Endothelial cell of umbilical vein (primary cell): Measurements from ENCODE around the gene ENOX2. TPM values are rescaled to one million over a fixed set of nuclear protein-coding genes. Genes with fewer than 3 reads are reported as not detected.

Source experiments
- BruUV-seq: library from RNA; stranded (reverse); fragments of 400-500 nt; replicated peaks from 2 replicates; lab custom pipeline; 2021; lab: Mats Ljungman, UMichigan
- CTCF ChIA-PET: fragments of 300-600, 350-600 bp; sonication (Branson Sonifier 250); formaldehyde crosslinking; loops from one replicate; lab custom pipeline; 2021; ENCODE audit warnings: antibody characterized with exemption, inconsistent platforms; lab: Charles Lee
- POLR2A ChIA-PET: fragments of 300-600, 350-600 bp; sonication (Branson Sonifier 250); formaldehyde crosslinking; loops from one replicate; lab custom pipeline; 2021; ENCODE audit warnings: antibody characterized with exemption, inconsistent platforms; lab: Charles Lee
- DNase-seq: peaks from one replicate; pipeline ENCODE4 v3.0.0-alpha.2; 2011; ENCODE audit warnings: low read depth, low spot score
- FAIRE-seq: peaks from 2 replicates; lab custom pipeline; 2011; peaks lifted over from hg19 to GRCh38; lab: Jason Lieb, UNC
- H2AFZ ChIP-seq: 2 replicates; pipeline ENCODE4 v1.6.0; 2012; ENCODE audit warnings: low read depth, low read length, control low read depth, inconsistent platforms
- H3K27ac ChIP-seq: 2 replicates; pipeline ENCODE4 v1.5.1; 2011; ENCODE audit warnings: low read depth, mild to moderate bottlenecking, control low read depth, low read length, moderate library complexity; ENCODE audit not compliant: insufficient read depth
- H3K27me3 ChIP-seq, 2 experiments: 2 replicates each; pipeline versions ENCODE4 v1.6.0 to v1.6.1; 2011; ENCODE audit warnings: low read length in 2 of 2, mixed read lengths in 1 of 2; ENCODE audit not compliant: control insufficient read depth in 2 of 2, insufficient read depth in 2 of 2
- H3K36me3 ChIP-seq, 2 experiments: 2 replicates in 1 of 2; 3 replicates in 1 of 2; pipeline ENCODE4 v1.5.1; 2011; ENCODE audit warnings: low read length in 2 of 2, mild to moderate bottlenecking in 1 of 2, moderate library complexity in 1 of 2; ENCODE audit not compliant: control insufficient read depth in 2 of 2, insufficient read depth in 2 of 2; ENCODE audit errors: extremely low read depth in 1 of 2
- H3K4me1 ChIP-seq: 3 replicates; pipeline ENCODE4 v1.5.1; 2011; ENCODE audit warnings: mild to moderate bottlenecking, low read length; ENCODE audit not compliant: control insufficient read depth, insufficient read depth; ENCODE audit errors: extremely low read depth
- H3K4me2 ChIP-seq: 2 replicates; pipeline ENCODE4 v1.6.1; 2011; ENCODE audit warnings: low read length, control low read depth, mixed read lengths; ENCODE audit not compliant: insufficient read depth
- H3K4me3 ChIP-seq, 3 experiments: fragments of 200-600 bp in 1 of 3; sonication (generic), shearing (Covaris generic) in 1 of 3; replicated peaks in 1 of 3; 2 replicates each; pipeline ENCODE4 v1.5.1; 2011 to 2016; ENCODE audit warnings: control low read depth in 3 of 3, low read length in 3 of 3, mild to moderate bottlenecking in 2 of 3, inconsistent platforms in 1 of 3, low read depth in 1 of 3, moderate library complexity in 1 of 3; ENCODE audit not compliant: insufficient read depth in 1 of 3
- H3K79me2 ChIP-seq: 2 replicates; pipeline ENCODE4 v1.6.0; 2012; ENCODE audit warnings: low read length, inconsistent platforms; ENCODE audit not compliant: control insufficient read depth, insufficient read depth
- H3K9ac ChIP-seq: replicated peaks from 2 replicates; pipeline ENCODE3; 2011; ENCODE audit warnings: low read length, control low read depth; ENCODE audit not compliant: insufficient read depth; ENCODE audit errors: extremely low read depth
- H3K9me1 ChIP-seq: replicated peaks from 3 replicates; pipeline ENCODE4 v1.6.0; 2011; ENCODE audit warnings: mild to moderate bottlenecking, low read length; ENCODE audit not compliant: control insufficient read depth, insufficient read depth; ENCODE audit errors: extremely low read depth
- H3K9me3 ChIP-seq: replicated peaks from 2 replicates; pipeline ENCODE4 v1.5.1; 2012; ENCODE audit warnings: low read length, inconsistent platforms; ENCODE audit not compliant: control insufficient read depth, insufficient read depth
- H4K20me1 ChIP-seq: replicated peaks from 2 replicates; pipeline ENCODE3; 2011; ENCODE audit warnings: mild to moderate bottlenecking, low read length; ENCODE audit not compliant: control insufficient read depth, insufficient read depth; ENCODE audit errors: extremely low read depth
- EZH2 ChIP-seq: IDR thresholded peaks from 2 replicates; pipeline ENCODE4 v1.6.1; 2012; ENCODE audit warnings: borderline replicate concordance, low read depth, mild to moderate bottlenecking, moderate library complexity, low read length, inconsistent platforms; ENCODE audit not compliant: severe bottlenecking
- FOS ChIP-seq: IDR thresholded peaks from 2 replicates; pipeline ENCODE4 v1.6.1; 2011; ENCODE audit warnings: mild to moderate bottlenecking, low read length, moderate library complexity, borderline replicate concordance; ENCODE audit not compliant: insufficient read depth
- JUN ChIP-seq: IDR thresholded peaks from 2 replicates; pipeline ENCODE4 v1.6.1; 2011; ENCODE audit warnings: borderline replicate concordance, low read depth; ENCODE audit not compliant: insufficient read length, insufficient read depth
- MAX ChIP-seq: IDR thresholded peaks from 2 replicates; pipeline ENCODE4 v1.6.1; 2011; ENCODE audit not compliant: insufficient read depth, insufficient read length
- MYC ChIP-seq: IDR thresholded peaks from one replicate; pipeline ENCODE4 v1.6.1; 2011; ENCODE audit warnings: mild to moderate bottlenecking, low read depth, low read length
- POLR2A ChIP-seq: IDR thresholded peaks from 2 replicates; pipeline ENCODE4 v1.6.1; 2012; ENCODE audit warnings: low read depth, mild to moderate bottlenecking, control low read depth, low read length
- POLR2AphosphoS5 ChIP-seq: IDR thresholded peaks from 2 replicates; pipeline ENCODE4 v1.6.1; 2012; ENCODE audit warnings: low read depth, mild to moderate bottlenecking, control low read depth, low read length, moderate library complexity; ENCODE audit not compliant: insufficient read depth
- dilution Hi-C: fragments of 300-500 bp; cut with MboI; formaldehyde crosslinking; loops from one replicate; pipeline ENCODE4 v1.15.0; 2019; ENCODE audit warnings: low sequenced_read_pairs; ENCODE audit not compliant: extremely low pct_ligation_motif_present
- intact Hi-C: fragments of 100-400 bp; cut with micrococcal nuclease; formaldehyde crosslinking; loops from one replicate; pipeline ENCODE4 v1.10.0; 2022
- polyA plus RNA-seq, 4 experiments: library from polyadenylated mRNA; depleted of rRNA in 3 of 4; stranded (reverse) in 3 of 4; unstranded in 1 of 4; fragments of >200 nt; gene quantifications; 2 replicates each; pipeline versions ENCODE4 v1.2.1 to v1.2.3, GENCODE V29; 2011 to 2012; ENCODE audit warnings: missing spikeins in 1 of 4
- total RNA-seq: library from RNA; stranded (reverse); gene quantifications from 2 replicates; pipeline ENCODE4 v1.2.3, GENCODE V29; 2021
- TF ChIP-seq, protein P1 (sequence below), 2 donors: IDR thresholded peaks; 1 replicate in 1 of 2; 2 replicates in 1 of 2; pipeline ENCODE4 v1.5.1; 2011; ENCODE audit warnings: low read length in 2 of 2, mild to moderate bottlenecking in 2 of 2, moderate library complexity in 2 of 2, control low read depth in 1 of 2, inconsistent platforms in 1 of 2, low read depth in 1 of 2; ENCODE audit not compliant: insufficient read depth in 1 of 2; ENCODE audit errors: extremely low read depth in 1 of 2

ENOX2 gene
- total and polyA plus RNA-seq, 2 donors (not counting 3 experiments of a cell fraction or from before 2014, with no cell fraction given) = 5.5 to 13.1 TPM

- dilution Hi-C loops (no loop called here), intact Hi-C loops (no loop called here)
- Histone ChIP-seq H2AFZ (no peak overlapping the region), H3K9me1 (no peaks in the 10 kb centered on the region), H4K20me1 (no peaks in the 10 kb centered on the region), H3K4me3 (no peak overlapping the region), H3K4me2 (no peak overlapping the region), H3K9me3 (no peaks in the 10 kb centered on the region), H3K4me1 (no peaks in the 10 kb centered on the region), H3K79me2 (no peaks in the 10 kb centered on the region), H3K27me3 (no peaks in the 10 kb centered on the region), H3K27ac (no peak overlapping the region), H3K9ac (no peak overlapping the region), H3K36me3 (no peaks in the 10 kb centered on the region)
- no peak for DNase-seq
- POLR2A ChIA-PET = interaction anchor here (0.5 kb wide), 1 partner anchor 22 kb away, joined by 9 read pairs; no protein-coding TSS in a partner anchor
- FAIRE-seq = no peak
- TF ChIP-seq MYC = no peak
- TF ChIP-seq, protein P1, sequence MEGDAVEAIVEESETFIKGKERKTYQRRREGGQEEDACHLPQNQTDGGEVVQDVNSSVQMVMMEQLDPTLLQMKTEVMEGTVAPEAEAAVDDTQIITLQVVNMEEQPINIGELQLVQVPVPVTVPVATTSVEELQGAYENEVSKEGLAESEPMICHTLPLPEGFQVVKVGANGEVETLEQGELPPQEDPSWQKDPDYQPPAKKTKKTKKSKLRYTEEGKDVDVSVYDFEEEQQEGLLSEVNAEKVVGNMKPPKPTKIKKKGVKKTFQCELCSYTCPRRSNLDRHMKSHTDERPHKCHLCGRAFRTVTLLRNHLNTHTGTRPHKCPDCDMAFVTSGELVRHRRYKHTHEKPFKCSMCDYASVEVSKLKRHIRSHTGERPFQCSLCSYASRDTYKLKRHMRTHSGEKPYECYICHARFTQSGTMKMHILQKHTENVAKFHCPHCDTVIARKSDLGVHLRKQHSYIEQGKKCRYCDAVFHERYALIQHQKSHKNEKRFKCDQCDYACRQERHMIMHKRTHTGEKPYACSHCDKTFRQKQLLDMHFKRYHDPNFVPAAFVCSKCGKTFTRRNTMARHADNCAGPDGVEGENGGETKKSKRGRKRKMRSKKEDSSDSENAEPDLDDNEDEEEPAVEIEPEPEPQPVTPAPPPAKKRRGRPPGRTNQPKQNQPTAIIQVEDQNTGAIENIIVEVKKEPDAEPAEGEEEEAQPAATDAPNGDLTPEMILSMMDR (IDR thresholded peaks at IDR 0.05; ENCODE audit: extremely low read depth in 1 of 2, insufficient read depth in 1 of 2, low read depth in 1 of 2, low read length in 2 of 2) = no peak
- TF ChIP-seq POLR2A = no peak
- TF ChIP-seq FOS = no peak
- TF ChIP-seq POLR2AphosphoS5 = no peak
- TF ChIP-seq MAX = no peak
- no peak for TF ChIP-seq JUN
- TF ChIP-seq EZH2 = no peak
- no TSS peak for BruUV-seq
- CTCF ChIA-PET = no interaction called here
Observed at GRCh38 chrX:130879869-130880268, 23.1 kb downstream of the ENOX2 start.
